ENCODE measurements around the gene PDCD10.

DNA sequence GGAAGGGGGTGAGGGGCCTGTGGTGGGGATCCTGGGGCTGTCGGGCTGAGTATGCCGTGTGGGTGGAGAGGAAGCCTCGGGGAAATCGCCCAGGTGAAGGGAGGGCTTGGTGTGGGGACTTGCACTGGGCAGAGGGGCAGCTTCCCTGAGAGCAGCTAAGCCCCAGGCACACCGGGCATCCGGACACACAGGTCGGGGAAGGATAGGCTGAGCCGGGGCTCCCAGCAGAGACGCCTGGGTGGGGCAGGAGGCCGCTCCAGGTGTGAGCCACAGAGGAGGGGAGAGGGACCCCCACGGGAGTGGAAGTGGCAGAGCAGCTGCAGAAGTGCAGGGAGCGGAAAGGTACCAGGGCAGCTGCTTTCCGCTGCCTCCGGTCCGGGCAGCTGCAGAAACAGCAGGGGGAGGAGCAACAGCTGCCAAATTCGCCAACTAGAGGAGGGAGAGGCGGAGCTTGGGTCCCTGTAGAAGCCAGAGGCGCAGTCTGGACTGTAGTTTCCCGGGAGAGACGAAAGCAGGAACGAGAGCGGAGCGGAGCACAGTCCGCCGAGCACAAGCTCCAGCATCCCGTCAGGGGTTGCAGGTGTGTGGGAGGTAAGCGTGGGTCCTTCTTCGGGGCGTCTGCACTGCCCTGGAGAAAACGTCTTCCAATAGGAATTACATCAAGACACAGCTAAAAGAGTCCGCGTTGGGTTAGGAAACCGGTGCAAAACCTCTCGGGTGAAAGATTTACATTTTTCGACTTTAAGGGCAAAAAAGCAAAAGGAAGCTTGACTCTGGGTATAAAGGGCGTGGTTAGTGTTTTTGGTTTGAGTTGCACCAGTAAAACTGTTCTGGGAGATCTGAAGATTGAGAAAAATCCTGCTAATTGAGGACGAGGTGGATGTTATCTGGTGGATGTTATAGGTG is 794 bp upstream of the PDCD10 start, which contains the start of gene SERPINI1:
- TF ChIP-seq, protein P1, sequence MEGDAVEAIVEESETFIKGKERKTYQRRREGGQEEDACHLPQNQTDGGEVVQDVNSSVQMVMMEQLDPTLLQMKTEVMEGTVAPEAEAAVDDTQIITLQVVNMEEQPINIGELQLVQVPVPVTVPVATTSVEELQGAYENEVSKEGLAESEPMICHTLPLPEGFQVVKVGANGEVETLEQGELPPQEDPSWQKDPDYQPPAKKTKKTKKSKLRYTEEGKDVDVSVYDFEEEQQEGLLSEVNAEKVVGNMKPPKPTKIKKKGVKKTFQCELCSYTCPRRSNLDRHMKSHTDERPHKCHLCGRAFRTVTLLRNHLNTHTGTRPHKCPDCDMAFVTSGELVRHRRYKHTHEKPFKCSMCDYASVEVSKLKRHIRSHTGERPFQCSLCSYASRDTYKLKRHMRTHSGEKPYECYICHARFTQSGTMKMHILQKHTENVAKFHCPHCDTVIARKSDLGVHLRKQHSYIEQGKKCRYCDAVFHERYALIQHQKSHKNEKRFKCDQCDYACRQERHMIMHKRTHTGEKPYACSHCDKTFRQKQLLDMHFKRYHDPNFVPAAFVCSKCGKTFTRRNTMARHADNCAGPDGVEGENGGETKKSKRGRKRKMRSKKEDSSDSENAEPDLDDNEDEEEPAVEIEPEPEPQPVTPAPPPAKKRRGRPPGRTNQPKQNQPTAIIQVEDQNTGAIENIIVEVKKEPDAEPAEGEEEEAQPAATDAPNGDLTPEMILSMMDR (IDR thresholded peaks at IDR 0.05) = peak in 1 of 6 experiments; percentile 10
- TF ChIP-seq POLR2A (IDR thresholded peaks at IDR 0.05) (peak in 2 of 4 donors; percentile 64 to 83), POLR2AphosphoS5 (IDR thresholded peaks at IDR 0.05) (peak; percentile 34 to 88)
